ENCODE results near the gene TMEM126B. TPM values are rescaled to one million over a fixed set of nuclear protein-coding genes. Genes with fewer than 3 reads are reported as not detected.

Gene TMEM126B
- total RNA-seq, 1 experiment from 2014 or later = 144 TPM

GRCh38 chr11:85663080-85663752, 34.8 kb downstream of the TMEM126B start:
- Histone ChIP-seq H3K4me3 (ENCODE audit: low read depth, low read length) (peak overlapping the region; percentile 91), H3K27me3 (replicated peaks; ENCODE audit: control insufficient read depth, insufficient read depth, low read length) (no peaks in the 10 kb centered on the region), H3K9me3 (no peaks in the 10 kb centered on the region), H3K4me1 (peaks cover 9% of the 10 kb centered on the region; the same call in 1 of the 2 replicates), H3K36me3 (ENCODE audit: control insufficient read depth, insufficient read depth, low read length) (peaks cover 4% of the 10 kb centered on the region)
- Mint-ChIP-seq H3K27ac (ENCODE audit: unreplicated experiment) (peak overlapping the region; percentile 87), H3K4me3 (ENCODE audit: unreplicated experiment) (peak overlapping the region; percentile 91), H3K36me3 (ENCODE audit: insufficient read depth, unreplicated experiment) (peaks cover 68% of the 10 kb centered on the region), H3K9me3 (ENCODE audit: unreplicated experiment) (no peaks in the 10 kb centered on the region), H3K4me1 (ENCODE audit: low read depth, unreplicated experiment) (peaks cover 29% of the 10 kb centered on the region), H3K27me3 (ENCODE audit: insufficient read depth, unreplicated experiment) (no peaks in the 10 kb centered on the region)
- ChIA-PET CTCF (interaction anchor here (1.0 to 2.7 kb wide), 6 partner anchors 13 to 163 kb away, joined by 3 to 13 read pairs (median 4); partner anchors contain the start of genes DLG2, TMEM126A and TMEM126B), POLR2A (interaction anchor here (0.7 to 2.1 kb wide), 5 partner anchors 9 to 146 kb away, joined by 3 to 16 read pairs (median 3); partner anchors contain the start of gene TMEM126B)
- intact Hi-C loops (cut with micrococcal nuclease; ENCODE audit: unreplicated experiment) = loop anchor here (10.0 kb wide), 2 partner anchors 582 to 642 kb away; partner anchors contain the start of genes EED and HIKESHI
- DNase-seq = no peak
- TSS peak; percentile 27 for BruUV-seq (replicated peaks)
- TF ChIP-seq, protein P1, sequence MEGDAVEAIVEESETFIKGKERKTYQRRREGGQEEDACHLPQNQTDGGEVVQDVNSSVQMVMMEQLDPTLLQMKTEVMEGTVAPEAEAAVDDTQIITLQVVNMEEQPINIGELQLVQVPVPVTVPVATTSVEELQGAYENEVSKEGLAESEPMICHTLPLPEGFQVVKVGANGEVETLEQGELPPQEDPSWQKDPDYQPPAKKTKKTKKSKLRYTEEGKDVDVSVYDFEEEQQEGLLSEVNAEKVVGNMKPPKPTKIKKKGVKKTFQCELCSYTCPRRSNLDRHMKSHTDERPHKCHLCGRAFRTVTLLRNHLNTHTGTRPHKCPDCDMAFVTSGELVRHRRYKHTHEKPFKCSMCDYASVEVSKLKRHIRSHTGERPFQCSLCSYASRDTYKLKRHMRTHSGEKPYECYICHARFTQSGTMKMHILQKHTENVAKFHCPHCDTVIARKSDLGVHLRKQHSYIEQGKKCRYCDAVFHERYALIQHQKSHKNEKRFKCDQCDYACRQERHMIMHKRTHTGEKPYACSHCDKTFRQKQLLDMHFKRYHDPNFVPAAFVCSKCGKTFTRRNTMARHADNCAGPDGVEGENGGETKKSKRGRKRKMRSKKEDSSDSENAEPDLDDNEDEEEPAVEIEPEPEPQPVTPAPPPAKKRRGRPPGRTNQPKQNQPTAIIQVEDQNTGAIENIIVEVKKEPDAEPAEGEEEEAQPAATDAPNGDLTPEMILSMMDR (IDR thresholded peaks at IDR 0.05; ENCODE audit: insufficient read depth in 1 of 2, low read depth in 1 of 2, low read length in 1 of 2, severe bottlenecking in 1 of 2, unreplicated experiment in 1 of 2) = no peak

GRCh38 chr11:85663753-85664614, 35.6 kb downstream of the TMEM126B start:
- no peaks in the 10 kb centered on the region for H3K27me3 Mint-ChIP-seq (ENCODE audit: insufficient read depth, unreplicated experiment)
- no peaks in the 10 kb centered on the region for H3K9me3 Mint-ChIP-seq (ENCODE audit: unreplicated experiment)
- TF ChIP-seq, protein P1 (IDR thresholded peaks at IDR 0.05; ENCODE audit: insufficient read depth in 1 of 2, low read depth in 1 of 2, low read length in 1 of 2, severe bottlenecking in 1 of 2, unreplicated experiment in 1 of 2) = peak; percentile 73 to 87
- peaks cover 29% of the 10 kb centered on the region for H3K4me1 Mint-ChIP-seq (ENCODE audit: low read depth, unreplicated experiment)
- DNase-seq = peak; percentile 89 to 92
- Histone ChIP-seq H3K36me3 (ENCODE audit: control insufficient read depth, insufficient read depth, low read length) (peaks cover 4% of the 10 kb centered on the region), H3K9me3 (no peaks in the 10 kb centered on the region), H3K4me3 (ENCODE audit: low read depth, low read length) (peak overlapping the region; percentile 91), H3K4me1 (peaks cover 9% of the 10 kb centered on the region; the same call in 1 of the 2 replicates), H3K27me3 (replicated peaks; ENCODE audit: control insufficient read depth, insufficient read depth, low read length) (no peaks in the 10 kb centered on the region)
- no TSS peak for BruUV-seq (replicated peaks)
- peak overlapping the region; percentile 87 for H3K27ac Mint-ChIP-seq (ENCODE audit: unreplicated experiment)
- intact Hi-C loops (cut with micrococcal nuclease; ENCODE audit: unreplicated experiment) = loop anchor here (1.0 to 10.0 kb wide), 5 partner anchors 16 to 641 kb away; partner anchors contain the start of genes EED, HIKESHI and TMEM126B
- CTCF ChIA-PET = interaction anchor here (1.0 to 2.7 kb wide), 6 partner anchors 14 to 162 kb away, joined by 3 to 13 read pairs (median 4); partner anchors contain the start of genes DLG2, TMEM126A and TMEM126B
- POLR2A ChIA-PET = interaction anchor here (0.5 to 2.1 kb wide), 7 partner anchors 9 to 192 kb away, joined by 3 to 22 read pairs (median 3); partner anchors contain the start of genes TMEM126A and TMEM126B
- peak overlapping the region; percentile 91 for H3K4me3 Mint-ChIP-seq (ENCODE audit: unreplicated experiment)
- peaks cover 61% of the 10 kb centered on the region for H3K36me3 Mint-ChIP-seq (ENCODE audit: insufficient read depth, unreplicated experiment)
